AG10803 (cell line): Measurements from ENCODE around the gene MAGEA8.
"Not testable (repeated sequence)": the region's sequence is repeated elsewhere in the genome, so short reads cannot be mapped to it uniquely, and the experiment has no call there.

Experiments
- DNase-seq: peaks from one replicate; pipeline ENCODE4 v3.0.0; 2010; ENCODE audit warnings: low read depth
- H3K4me3 ChIP-seq: 2 replicates; pipeline ENCODE4 v1.5.1; 2011; ENCODE audit warnings: mild to moderate bottlenecking, low read length, control low read depth
- TF ChIP-seq, protein P1 (sequence below): conservative IDR thresholded peaks from 2 replicates; pipeline ENCODE4 v1.5.1; 2011; ENCODE audit warnings: mild to moderate bottlenecking, low read length, control low read depth, inconsistent platforms

MAGEA8 gene

DNA sequence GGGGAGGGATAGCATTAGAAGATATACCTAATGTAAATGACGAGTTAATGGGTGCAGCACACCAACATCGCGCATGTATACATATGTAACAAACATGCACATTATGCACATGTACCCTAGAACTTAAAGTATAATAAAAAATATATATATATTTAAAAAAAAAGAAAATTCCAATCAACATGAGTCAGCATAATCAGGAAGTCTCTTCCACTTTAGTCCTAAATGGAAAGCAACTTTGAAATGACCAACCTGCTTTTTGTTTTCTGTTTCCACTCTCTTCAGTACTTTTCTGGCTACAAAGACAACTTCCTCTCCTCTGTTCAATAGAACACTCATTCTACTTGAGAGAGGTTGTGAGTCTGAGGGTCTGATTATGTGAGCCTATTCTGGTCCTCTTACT lies 13.5 kb upstream of the MAGEA8 start:
- no peak overlapping the region for H3K4me3 ChIP-seq
- no peak for DNase-seq
- TF ChIP-seq, protein P1, sequence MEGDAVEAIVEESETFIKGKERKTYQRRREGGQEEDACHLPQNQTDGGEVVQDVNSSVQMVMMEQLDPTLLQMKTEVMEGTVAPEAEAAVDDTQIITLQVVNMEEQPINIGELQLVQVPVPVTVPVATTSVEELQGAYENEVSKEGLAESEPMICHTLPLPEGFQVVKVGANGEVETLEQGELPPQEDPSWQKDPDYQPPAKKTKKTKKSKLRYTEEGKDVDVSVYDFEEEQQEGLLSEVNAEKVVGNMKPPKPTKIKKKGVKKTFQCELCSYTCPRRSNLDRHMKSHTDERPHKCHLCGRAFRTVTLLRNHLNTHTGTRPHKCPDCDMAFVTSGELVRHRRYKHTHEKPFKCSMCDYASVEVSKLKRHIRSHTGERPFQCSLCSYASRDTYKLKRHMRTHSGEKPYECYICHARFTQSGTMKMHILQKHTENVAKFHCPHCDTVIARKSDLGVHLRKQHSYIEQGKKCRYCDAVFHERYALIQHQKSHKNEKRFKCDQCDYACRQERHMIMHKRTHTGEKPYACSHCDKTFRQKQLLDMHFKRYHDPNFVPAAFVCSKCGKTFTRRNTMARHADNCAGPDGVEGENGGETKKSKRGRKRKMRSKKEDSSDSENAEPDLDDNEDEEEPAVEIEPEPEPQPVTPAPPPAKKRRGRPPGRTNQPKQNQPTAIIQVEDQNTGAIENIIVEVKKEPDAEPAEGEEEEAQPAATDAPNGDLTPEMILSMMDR = no peak

DNA sequence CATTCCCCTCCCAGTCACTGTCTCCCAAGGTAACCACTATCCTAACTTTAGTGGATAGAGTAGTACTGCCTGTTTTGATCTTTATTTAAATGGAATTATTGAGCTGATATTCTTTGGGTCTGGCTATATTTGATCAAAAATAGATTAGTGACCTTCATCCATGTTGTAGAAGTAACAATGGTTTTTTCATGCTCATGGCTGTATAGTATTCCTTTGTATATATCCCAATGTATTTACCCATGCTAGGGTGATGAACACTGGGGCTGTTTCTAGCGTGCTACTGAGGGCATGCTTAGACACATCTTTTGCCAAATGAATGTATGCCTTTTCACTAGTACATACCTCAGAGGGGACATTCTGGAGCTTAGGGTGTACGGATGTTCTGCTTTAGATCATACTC lies 10.1 kb upstream of the MAGEA8 start:
- DNase-seq = no peak
- TF ChIP-seq, protein P1 = no peak
- no peak overlapping the region for H3K4me3 ChIP-seq

DNA sequence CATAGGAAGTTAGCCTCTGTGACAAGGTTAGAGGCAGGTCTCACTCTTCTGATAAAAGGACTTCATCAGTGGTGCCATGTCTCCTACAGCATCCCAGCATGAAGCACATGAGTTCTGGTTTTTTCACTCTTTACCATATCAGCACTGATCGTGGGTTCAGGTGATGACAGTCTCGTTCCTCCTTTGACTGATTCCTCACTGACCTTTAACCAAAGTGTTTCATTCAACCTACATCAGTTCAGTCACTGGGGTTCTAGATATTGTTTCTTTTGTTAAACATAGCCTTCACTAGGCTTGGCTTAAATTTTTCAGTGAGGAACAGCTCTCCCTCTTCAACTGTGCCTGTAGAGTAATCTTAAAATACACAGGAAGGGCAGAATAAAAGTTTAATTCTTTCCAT lies 9.6 kb upstream of the MAGEA8 start:
- no peak overlapping the region for H3K4me3 ChIP-seq
- no peak for DNase-seq
- TF ChIP-seq, protein P1 = no peak

DNA sequence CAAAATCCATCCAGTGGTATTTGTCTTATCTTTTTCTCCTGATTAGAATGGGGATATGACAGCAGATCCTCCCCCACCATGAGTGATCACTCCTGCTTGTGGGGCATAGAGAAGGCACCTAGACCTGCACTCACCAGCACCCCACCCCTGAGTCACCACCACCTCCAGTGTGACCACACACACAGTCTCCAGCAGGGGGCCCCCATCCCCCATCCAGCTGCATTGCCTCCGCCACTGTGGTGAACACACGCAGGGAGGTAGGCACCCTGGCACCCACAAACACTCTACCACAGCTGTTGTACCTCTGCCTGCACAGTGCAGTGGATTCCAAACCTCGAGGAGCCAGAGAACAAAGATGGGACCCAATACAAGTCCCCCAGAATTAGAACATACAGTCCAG lies 9.0 kb upstream of the MAGEA8 start:
- no peak for DNase-seq
- TF ChIP-seq, protein P1 = no peak
- no peak overlapping the region for H3K4me3 ChIP-seq

DNA sequence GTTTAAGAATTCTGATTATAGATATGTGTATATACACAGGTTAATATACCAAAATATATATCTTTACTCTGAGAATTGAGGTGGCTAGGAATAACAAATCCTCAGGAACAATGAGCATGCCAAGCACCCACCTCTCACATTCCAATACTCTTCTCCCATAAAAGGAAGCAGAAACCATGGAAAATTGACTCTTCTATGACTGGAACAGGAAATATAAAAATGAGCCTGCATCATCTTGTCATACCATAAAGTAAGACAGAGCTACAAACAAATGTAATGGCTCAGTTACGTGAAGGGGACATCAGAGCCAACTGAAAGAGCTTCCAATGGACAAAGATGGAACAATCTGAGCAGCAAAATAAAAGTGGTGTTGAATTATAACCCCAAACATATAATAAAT lies 3.8 kb upstream of the MAGEA8 start:
- no peak overlapping the region for H3K4me3 ChIP-seq
- TF ChIP-seq, protein P1 = no peak
- no peak for DNase-seq

DNA sequence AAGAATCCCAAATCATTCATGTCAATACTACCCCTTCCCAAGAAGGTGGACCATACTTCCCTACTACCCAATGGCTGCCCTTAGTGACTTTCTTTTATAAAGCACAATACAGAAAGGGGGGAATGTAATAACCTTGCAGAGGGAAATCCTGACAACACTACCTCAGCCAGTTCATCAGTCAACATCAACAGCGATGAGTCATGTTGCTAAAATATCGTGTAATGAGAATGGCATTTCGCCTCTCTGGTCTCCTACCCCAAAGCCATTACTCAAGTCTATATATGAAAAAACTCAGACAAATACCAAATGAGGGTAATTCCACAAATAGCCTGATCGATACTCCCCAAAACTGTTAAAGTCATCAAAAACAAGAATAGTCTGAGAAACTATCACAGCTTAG lies 3.3 kb upstream of the MAGEA8 start:
- DNase-seq = no peak
- no peak overlapping the region for H3K4me3 ChIP-seq
- TF ChIP-seq, protein P1 = no peak

DNA sequence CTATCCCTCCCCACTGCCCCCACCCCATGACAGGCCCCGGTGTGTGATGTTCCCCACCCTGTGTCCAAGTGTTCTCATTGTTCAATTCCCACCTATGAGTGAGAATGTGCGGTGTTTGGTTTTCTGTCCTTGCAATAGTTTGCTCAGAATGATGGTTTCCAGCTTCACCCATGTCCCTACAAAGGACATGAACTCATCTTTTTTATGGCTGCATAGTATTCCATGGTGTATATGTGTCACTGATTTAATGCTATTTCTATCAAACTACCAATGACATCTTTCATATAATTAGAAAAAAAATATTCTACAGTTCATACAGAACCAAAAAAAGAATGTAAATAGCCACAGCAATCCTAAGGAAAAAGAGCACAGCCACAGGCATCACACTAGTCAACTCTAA lies 9.8 kb downstream of the MAGEA8 start:
- DNase-seq, H3K4me3 ChIP-seq: not testable (repeated sequence)

DNA sequence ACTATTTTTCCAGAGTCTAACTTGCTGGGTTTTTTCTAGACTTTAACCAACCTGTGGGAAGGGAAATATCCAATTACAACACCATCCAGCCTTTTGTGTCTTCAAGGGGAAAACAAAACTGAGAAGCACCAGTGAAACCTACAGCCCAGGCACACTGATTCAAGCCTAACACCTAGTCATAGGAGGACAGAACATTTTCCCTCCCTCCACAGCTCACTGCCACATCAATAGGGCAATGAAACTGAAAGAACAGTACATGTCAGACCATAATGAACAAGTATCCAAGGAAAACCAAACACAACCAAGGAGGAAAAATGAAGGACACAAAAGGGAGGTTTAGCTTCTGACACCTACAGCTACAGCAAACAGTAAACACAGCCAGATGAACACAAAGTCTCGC lies 17.6 kb downstream of the MAGEA8 start:
- no peak for DNase-seq
- no peak overlapping the region for H3K4me3 ChIP-seq
- TF ChIP-seq, protein P1 = no peak
